SW 1271 (cell line): Measurements from ENCODE around the gene C1orf159.
A peak's percentile ranks its signal among the peaks of the same experiment; 100 is the strongest.

ENCODE experiments used
- DNase-seq, 2 experiments: peaks; one replicate each; lab custom pipeline; 2025; lab: John Stamatoyannopoulos, UW

The C1orf159 gene

DNA sequence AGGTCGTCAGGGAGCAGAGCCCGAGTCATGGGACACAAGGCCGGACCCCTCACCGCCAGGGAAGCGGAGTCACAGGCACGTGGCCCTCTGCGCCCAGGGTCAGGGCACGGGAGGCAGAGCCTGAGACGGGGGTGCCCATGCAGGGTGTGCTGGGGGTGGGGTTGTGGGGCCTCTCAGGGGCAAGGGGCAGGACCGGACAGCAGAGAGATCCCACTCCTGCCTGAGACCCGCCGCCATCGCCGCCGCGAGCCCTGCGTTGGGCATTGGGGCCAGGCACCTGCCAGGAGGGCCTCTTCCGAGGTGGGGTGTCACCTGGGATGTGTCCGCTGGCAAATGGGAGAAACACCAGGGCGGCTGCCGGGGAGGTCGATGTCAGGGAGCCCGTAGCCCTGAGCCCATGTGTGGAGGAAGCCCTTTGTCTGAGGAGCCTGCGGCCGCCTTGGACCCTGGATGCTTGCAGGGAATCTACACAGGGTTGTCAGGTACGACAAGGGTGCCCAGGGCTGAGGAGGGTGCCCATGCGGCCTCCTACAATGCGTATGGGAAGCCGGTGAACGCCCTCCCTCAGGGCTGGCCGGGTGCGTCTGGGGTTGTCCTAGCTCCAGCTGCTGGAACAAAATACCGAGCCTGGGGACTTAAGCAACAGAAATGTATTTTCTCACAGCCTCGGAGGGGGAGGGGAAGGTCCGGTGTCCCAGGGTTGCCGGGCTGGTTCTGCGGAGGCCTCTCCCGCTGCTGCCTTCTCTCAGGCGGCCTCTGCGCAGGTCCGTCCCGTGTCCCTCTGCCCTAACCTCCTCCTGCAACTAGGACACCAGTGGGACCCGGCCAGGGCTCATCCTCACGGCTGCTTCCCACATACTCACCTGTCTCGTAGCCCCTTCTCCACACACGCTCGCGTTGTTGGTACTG is 16.4 kb upstream of the C1orf159 start:
- no peak for DNase-seq

DNA sequence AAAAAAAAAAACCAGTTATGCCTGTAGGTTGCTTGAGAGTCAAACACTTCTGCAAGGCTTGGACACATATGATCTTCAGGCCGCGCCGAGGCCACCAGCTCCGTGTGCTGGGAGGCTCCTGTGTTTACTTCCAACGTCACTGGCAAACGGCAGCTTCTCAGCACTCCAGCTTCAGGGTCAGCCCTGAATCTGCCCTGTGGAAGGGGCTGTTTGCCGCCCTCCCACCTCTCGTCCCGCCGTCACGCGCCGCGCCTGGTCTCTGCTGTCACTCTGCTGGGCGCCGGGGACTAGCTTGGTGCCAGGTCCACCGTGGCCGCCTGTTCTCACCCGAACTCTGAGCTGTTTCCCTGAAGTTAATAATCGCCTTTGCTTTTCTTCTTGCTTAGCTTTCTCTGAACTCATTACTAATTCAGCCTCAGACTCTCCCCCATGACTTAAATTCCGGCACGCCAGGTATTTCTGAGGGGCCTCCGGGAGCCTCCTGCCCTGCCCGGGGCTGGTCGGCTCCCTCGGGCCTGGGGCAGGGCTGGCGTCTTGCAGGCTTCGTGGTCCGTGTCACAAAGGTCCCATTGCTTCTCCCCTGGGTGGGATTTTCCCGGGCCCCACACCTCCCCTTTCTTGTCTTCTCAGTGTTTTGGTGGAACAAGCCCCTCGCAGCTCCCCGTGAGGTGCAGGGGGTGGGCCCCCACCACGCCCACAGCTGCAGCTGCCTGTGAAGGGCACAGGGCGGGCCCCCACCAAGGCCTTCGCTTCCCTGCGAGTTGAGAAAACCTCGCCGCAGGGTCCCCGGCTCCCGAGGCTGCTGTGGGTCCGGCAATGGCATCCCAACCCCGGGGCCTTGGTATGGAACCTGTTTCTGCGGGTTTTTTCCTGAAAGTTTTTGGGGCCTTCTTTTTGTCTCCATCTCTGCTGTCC is 14.6 kb upstream of the C1orf159 start:
- no peak for DNase-seq

DNA sequence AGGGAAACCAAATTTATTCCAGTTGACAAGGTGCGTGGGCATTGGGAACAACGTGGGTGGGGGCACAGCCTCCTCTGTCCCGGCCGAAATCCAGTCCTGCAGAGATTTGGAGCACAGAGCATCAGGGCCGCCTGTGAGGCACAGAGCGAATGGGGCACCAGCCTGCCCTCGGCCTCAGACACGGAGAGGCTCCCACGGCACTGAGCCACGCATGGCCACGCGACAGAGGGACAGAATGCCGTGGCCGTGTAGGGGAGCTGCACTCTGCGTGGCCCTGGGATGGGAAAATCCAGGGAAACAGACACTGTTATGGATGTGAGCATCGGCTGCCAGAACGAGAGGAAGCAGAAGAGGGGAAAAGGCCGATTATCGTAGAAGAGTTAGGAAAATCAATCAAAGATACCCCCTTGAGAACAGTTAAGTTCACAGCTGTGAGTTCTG is 13.5 kb upstream of the C1orf159 start:
- DNase-seq: no peak

DNA sequence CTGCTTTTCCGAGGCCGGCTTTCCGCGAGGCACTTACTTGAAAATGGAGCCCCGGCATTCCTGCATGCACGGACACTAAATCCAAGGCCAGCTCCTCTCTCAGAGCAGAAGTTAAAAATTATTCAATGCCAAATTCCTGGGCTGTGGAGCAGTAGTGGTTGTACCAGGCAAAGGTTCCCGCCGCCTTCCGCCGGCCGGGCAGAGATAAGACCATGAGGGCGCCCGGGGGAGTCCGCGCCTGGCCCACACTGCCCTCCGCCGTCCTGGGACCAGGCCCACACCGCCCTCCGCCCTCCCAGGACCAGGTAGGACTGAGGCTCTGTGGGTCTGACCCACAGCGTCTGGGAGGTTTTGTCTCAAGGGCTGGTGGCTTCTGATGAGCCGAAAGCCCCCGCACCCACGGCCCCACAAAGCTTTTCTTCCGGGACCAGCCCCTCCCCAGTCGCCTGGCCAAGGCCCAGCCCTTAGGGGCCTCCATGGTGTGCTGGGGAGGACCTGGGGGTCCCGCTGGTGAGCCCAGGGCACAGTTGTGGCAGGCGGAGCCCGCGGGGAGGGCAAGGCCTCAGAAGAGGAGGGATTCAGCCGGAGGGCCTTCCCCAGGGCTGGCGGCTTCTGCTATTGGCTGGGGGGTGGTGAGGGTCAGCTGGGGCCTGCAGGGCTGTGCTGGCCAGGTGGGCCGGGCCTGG is 12.7 kb upstream of the C1orf159 start:
- no peak for DNase-seq

DNA sequence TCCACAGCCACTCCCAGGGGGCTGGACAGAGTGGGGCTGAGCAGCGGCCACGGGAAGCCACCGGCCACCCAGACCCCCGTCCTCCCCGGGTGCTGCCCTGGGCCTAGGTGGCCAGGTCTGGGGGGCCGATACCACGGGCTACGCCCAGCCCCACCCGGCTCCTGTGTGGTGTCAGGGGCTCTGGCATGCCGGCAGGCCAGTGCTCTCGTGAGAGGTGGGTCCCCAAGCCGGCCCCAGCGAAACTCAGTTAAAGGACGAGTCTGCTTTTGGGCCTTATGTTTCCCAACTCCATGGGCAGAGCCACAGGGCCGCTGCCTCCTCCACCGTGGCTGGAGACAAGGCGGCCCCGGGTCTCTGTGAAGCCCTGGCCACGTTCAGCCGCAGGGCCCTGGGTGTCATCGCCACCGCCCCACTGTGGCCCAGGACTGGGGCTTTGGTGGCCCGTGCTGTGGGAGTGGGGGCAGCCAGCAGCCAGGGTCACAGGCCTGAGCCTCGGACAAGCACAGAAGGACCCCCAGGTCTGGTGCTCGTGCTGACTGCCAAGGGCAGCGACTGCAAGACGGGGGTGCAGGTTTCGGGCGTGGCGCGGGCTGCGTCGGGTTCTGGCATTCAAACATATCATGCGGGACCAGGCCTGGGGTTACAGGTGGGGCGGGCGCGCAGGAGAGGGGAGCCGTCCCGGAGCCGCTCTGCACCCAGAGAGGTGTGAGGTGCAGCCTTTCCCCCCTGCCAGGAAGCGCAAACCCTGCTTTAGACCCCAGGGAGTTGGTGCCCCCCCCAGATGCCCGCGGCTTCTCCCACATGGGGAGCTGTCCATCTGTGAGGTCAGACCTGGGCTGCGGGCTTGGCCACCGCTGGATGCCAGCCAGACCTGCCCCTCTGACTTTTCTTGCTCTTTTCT is 11.9 kb upstream of the C1orf159 start:
- no peak for DNase-seq

DNA sequence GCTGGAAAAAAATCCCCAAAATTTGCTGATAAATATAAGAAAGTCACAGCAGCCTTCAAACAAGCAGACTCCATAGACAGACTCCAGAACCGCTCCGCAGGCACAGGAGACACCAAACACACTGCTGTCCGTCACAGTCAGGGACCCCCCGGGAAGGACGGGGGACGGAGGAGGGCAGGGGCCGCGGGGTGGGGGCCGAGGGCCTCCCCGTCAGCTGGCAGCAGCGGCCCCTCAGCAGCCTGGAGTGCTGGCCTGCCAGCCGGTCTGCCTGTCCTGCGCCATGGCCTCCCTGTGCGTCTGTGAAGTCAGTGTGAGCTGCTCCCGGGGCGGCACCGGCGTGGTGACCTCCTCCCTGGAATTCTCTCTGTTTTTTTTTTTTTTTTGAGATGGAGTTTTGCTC is 10.1 kb upstream of the C1orf159 start:
- no peak for DNase-seq

DNA sequence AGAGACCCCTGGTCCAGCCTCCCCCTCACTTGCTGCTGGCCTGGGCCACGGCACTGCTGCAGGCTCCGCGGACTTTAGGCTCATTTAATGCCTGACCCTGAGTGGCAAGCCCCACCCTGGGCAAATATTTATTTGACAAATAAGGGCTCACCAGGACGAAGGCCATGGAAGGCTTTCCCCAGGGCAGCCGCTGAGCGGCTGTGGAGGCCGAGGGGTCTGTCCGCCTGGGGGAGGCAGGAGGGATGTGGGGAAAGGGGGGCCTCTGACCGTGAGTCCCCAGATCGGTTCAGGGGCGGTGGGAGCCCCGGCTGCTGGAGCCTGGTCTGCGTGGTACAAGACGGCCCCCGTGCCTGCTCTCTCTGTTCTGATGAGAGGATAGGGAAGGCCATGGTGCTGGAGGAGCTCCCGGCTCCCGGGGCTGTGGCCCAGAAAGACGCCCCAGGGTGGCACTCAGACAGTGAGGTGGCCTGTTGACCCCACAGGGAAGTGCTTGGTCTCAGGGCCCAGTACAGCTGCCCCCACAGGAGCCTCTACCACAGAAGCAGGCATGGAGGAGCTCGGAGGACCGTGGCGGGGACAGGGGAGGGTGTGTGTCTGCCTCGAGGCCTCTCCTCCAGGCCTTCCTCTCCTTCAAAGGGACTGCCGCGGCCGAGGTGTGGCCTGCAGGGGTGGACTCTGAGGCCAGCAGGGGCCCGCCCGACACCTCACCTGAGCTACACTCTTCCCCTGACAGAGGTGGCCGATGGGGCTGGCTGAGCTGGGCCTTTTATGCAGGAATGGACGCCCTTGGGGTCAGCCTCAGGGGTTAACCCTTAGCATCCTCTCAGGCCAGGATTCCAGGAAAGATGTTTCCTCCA is 9.1 kb upstream of the C1orf159 start:
- no peak for DNase-seq

DNA sequence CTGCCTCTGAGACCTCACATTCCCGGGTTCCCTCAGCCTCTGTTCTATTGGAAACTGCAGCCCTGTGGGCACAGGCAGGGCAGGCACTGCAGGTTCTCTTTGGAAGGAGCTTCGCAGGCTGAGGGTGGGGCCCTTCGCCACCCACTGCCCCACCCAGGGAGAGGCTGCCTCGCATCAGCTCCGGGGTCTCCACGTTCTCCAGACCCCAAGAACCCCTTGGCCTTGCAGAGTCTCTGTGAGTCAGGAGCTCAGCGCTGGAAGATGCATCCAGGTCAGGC is 8.6 kb upstream of the C1orf159 start:
- DNase-seq: no peak

DNA sequence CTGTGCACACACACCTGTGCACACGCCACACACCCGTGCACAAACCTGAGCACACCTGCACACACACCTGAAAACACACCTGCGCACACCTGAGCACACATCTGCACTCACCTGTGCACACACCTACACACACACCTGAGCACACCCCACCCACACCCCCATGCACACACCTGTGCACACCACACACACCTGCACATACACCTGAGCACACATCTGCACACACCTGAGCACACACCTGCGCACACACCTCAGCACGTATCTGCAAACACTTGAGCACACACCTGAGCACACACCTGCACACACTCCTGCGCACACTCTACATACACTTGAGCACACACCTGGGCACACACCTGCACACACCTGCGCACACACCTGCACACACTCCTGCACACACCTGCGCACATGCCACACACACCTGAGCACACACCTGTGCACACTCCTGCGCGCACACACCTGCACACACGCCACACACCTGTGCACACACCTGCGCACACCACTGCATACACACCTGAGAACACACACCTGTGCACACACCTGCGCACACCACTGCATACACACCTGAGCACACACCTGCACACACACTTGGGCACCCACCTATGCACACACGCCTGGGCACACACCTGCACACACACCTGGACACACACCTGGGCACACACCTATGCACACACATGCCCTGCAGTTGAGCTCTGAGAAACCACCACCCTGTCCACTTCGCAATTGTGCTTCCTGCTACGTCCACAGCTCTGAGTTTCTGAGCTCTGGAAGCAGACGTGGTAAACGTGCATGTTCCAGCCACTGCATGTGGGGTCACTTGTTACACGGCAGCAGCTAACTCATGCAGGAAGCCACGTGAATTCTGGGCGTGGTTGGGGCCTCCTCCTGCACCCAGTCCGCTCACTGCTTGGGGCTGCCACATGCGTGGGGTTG is 8.0 kb upstream of the C1orf159 start:
- DNase-seq: no peak

DNA sequence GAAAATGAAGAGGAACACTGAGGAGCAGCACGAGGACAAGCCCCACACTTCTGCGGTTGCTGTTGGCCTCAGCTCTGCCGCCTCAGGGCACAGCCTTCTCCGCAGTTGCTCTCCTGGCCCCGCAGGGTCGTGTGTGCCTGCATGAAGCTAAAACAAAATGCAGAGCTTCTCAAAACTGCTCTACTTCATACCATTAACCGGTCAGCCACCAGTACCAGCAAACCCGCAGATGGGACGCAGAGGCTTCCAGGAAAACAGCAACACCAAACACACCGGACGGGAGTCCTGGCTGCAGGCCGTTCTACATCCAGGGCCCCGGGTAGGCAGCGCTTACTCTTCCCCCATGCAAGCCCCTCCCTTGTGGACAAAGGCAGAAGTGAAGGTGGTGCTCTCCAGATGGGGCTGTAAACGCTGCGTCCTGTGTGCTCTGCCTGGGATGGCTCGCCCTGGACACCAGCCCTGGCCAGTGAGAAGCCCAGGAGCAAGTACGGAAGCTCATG is 7.1 kb upstream of the C1orf159 start:
- DNase-seq: no peak

DNA sequence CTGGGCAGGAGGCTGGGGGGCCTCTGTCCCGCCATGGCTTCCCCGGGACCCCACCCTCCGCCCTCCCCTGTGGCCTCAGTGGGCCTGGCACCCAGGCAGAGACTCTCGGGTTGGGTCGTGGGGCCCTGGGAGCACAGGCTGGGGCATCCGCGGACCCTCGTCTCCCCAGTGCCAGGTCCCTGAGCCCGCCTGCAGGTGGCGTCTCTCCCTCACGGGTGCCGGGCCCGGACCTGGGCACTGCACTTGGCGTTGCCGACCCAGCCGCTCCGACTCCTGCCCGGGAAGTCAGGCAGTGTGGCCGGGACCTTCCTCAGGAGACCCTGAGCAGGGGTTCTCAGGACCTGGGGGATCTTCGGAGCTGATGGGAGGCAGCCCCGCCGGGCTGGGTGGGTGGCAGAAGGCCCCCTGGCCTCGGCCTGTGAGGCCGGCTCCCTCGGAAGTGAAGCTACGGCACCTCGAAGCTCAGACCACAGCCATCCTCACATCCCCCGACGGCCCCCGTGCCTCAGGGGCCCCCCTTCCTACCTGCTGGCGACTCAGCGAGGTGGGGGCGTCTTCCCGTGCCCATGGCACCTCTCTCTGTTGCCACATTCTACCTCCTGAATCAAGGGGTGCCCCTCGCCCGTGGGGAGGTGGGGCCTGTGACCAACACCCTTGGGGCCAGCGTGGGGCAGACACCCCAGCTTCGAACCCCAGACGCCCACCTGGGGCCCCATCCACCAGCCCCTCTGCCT is 6.4 kb upstream of the C1orf159 start:
- peak in 1 of 2 experiments; percentile 20 for DNase-seq

DNA sequence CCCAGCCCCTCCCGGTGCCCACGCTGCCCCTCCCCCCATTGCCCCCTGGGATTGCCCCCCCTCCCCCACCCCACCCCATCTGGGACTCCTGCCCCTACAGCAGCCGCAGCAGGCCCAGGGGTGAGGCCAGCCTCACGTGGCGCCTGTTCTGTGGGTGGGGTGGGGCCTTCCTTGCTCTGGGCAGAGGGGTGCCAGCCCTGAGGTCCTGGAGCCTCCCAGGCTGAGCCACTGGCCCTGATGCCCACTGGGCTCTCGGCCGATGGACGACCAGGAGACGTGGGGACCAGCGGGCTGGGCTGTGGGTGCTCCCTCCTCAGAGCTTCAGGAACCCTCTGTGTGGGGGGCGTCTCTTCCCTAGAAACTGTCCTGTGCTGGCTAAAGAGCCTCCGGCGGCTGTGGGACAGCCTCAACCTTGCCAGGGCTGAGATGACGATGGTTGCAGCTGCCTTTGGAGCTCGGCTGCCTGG is 5.8 kb upstream of the C1orf159 start:
- no peak for DNase-seq

DNA sequence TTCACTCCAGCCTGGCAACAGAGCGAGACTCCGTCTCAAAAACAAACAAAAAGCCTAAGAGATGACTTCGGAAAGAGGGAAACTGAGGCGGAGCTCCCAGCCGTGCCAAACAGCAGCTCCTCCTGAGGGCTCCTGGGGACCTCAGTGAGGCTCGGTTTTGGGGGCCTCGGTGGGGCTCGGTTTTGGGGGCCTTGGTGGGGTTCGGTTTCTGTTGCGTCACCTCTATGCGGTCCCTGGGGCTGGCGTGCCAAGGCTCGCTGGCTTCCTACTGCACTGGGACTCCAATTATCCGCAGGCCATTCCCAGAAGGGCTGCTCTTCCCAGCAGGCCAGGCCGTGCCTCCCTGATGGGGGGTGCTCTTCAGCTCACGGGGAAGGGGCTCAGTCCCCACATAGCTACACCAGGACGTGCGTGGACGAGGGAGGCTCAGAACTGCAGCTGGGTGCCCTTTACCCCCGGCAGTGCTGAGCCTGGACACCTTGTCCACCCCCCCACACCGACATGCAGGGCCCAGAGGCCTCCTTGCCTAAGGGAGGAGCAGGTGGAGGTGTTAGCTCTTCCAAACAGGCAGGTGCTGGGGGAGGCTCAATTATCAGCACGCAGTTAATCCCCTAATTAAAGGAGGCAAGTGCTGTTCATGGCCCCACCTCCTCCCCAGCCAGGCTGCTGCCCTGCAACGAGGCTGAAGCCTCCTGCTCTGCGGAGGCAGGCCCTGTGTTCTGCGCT is 5.1 kb upstream of the C1orf159 start:
- no peak for DNase-seq

DNA sequence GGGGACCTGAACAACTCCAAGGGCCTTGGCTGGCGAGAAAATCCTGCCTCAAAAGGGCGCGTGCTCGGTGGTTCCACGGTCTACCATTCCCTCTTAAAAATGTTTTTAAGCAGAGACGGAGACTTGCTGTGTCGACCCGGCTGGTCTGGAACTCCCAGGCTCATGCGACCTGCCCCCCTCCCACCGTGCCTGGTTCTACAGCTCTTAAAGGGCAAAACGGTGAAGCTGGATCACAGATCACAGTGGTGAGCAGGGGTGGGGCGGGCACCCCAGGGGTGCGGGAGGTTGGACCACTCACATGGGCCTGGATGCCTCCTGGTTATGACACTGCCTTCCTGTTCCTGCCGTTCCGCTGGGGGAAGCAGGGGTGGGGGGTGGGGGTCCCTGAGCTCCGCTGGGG is 4.2 kb upstream of the C1orf159 start:
- DNase-seq: no peak

DNA sequence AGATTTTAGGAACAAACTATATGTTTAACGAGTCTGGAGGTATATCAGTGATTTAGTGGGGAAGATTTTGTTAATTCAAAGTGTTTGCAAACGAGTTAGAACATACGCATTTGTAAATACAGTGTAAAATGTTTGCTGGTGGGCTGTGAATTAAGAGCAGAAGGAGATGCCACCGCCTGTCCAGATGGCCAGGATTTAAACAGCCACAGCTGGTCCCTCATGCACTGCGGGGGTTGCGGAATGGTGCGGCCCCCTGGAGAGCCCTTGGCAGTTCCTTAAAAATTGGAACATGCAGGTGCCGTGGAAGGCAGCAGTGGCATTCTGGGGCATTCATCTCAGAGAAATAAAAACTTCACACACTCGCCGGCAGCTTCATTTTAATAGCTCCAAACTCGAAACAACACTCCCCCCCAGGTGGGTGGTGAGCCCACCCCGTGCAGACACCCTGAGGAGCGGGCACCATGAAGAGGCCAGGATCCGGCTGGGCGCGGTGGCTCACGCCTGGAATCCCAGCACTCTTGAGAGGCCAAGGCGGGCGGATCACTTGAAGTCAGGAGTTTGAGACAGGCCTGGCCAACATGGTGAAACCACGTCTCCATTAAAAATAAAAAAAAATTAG is 3.5 kb upstream of the C1orf159 start:
- DNase-seq: no peak

DNA sequence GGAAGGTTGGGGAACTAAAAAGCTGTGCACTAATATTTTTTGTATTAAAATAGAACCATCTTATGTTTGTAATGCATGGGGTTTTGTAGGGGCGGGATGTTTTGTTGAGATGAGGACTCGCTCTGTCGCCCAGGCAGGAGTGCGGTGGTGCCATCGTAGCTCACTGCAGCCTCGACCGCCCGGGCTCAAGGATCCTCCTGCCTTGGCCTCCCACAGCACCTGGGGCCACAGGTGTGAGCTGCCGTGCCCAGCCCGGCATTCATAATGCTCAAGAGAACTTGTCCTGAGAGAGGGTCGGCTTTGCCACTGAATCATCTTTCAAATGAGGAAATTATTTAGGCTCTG is 3.0 kb upstream of the C1orf159 start:
- DNase-seq: no peak
